HFF-Myc (cell line): ENCODE measurements around the gene TOM1.

Experiments
- DNase-seq: peaks from one replicate; pipeline ENCODE4 v3.0.0-alpha.2; 2011; ENCODE audit warnings: low read depth; ENCODE audit errors: extremely low read depth
- H3K4me3 ChIP-seq: replicated peaks from 2 replicates; pipeline ENCODE4 v1.5.1; 2011; ENCODE audit warnings: low read depth, mild to moderate bottlenecking, control low read depth, low read length
- CTCF ChIP-seq: IDR thresholded peaks from 2 replicates; pipeline ENCODE4 v1.5.1; 2012; ENCODE audit warnings: mild to moderate bottlenecking, low read depth, low read length, control low read depth; ENCODE audit errors: missing control alignments

The TOM1 gene

GRCh38 chr22:35306350-35306967 is 6.8 kb downstream of the TOM1 start:
- TF ChIP-seq CTCF, result no peak
- DNase-seq, result no peak
- H3K4me3 ChIP-seq, result no peak overlapping the region

DNA sequence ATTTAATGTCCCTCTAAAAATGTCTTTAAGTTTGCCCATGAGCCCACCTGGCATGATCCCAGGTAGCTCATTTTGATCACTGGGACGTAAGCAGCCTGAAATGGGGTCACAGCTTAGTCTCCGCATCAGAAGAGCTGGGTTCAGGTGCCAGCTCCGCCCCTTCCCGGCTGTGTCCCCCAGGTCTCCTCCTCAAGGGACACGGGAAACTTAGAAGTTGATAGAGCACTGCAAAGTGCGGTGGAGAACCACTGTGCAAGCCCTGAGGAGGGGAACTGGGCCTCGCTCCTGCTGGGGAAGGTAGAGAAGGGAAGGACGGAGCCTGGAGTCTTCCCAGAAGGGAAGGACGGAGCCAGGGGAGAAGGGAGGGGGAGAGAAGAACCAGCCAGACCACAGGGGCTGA is 7.7 kb downstream of the TOM1 start:
- no peak overlapping the region for H3K4me3 ChIP-seq
- TF ChIP-seq CTCF, result no peak
- no peak for DNase-seq

DNA sequence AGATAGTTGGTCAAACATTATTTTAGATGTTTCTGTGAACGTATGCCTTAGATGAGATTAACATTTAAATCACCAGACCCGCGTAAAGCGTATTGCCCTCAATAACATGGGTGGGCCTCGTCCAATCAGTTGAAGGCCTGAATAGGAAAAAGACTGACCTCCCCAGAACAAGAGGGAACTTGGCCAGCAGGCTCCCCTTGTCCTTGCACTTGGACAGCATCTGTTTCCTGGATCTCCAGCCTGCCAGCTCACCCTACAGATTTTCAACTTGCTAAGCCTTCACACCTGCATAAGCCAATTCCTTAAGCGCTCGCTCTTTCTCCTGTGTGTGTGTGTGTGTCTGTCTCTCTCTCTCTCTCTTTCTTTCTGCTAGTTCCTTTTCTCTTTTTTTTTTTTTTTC is 8.2 kb downstream of the TOM1 start:
- DNase-seq, result no peak
- no peak overlapping the region for H3K4me3 ChIP-seq
- TF ChIP-seq CTCF, result no peak

DNA sequence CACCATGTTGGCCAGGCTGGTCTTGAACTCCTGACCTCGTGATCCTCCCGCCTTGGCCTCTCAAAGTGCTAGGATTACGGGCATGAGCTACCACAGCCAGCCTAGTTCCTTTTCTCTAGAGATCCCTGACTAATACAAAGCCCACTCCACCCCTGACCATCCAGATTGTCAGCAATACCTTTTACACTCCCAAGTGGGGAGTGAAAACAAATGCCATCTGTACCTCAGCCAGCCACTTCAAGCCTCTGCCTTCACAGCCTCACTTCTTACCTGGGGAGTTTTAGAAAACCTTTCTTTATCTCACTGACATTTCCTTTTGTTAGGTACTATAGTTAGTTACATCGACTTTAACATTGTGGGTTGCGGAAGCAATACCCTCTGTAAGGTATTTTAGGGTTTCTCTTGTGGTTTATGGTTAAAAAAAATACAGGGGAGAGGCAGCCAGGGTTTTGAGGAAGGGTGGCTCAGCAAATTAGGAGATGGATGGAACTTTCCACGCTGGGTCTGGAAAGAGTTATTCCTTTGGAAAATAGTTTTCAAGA is 8.9 kb downstream of the TOM1 start:
- no peak overlapping the region for H3K4me3 ChIP-seq
- no peak for TF ChIP-seq CTCF
- DNase-seq, result no peak

GRCh38 chr22:35310556-35311550 is 11.2 kb downstream of the TOM1 start:
- DNase-seq, result no peak
- TF ChIP-seq CTCF, result no peak
- H3K4me3 ChIP-seq, result no peak overlapping the region

DNA sequence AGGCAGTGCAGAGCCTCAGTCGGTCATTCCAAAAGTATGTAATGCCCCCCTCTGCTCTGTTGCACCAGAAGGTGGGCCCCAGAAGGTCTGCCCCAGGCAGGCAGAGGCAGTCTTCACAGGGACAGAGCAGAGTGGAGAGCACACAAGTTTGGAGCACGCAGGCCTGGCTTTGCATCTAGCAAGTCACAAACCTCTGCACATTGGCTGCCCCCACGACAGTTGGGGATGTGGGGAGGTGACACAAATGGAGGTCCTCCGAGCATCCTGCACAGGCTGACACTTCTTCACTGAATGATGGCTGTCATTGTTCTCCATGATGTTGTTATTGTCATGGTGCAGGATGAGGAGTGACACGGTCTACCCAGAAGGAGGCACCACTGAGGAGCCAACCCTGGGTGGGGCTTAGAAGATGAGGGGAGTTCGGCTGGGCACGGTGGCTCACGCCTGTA is 11.9 kb downstream of the TOM1 start:
- no peak overlapping the region for H3K4me3 ChIP-seq

More for the DNA sequence above, 11.9 kb downstream of the TOM1 start:
- TF ChIP-seq CTCF, result no peak
- DNase-seq, result no peak
